Measurements from ENCODE around the gene FRMD7. TPM values are rescaled to one million over a fixed set of nuclear protein-coding genes. Genes with fewer than 3 reads are reported as not detected.
"Not testable (repeated sequence)": the region's sequence is repeated elsewhere in the genome, so short reads cannot be mapped to it uniquely, and the experiment has no call there.

FRMD7 gene
- total RNA-seq, 2 experiments from 2014 or later = not detected

DNA sequence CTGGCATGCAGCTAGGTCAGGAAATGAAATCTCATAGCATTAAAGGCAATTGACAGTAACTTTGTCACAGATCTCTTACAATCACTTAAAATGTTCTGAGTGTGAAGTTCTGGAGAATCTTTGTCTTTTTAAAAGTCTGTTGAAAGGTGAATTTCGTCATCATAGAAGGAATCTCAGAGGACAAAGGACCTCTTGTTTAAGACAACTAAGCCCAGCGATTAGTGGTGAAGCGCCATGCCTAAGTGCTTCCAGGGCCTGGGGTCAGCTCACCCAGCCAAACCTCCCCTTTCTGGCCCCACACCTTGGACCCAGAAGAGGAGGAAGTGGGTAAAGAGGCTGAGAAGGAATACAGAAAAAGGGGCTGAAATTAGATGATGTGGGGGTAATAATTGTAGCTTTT, 8.5 kb downstream of the FRMD7 start:
- Mint-ChIP-seq H3K4me3 (no peak overlapping the region), H3K27ac (no peak overlapping the region), H3K4me1 (no peaks in the 10 kb centered on the region), H3K36me3 (ENCODE audit: low read depth) (no peaks in the 10 kb centered on the region), H3K9me3 (no peaks in the 10 kb centered on the region), H3K27me3 (no peaks in the 10 kb centered on the region)
- DNase-seq = no peak
- ChIA-PET CTCF (interaction anchor here (0.9 kb wide), 1 partner anchor 27 kb away, joined by 3 read pairs; no protein-coding TSS in a partner anchor), POLR2A (no interaction called here)

DNA sequence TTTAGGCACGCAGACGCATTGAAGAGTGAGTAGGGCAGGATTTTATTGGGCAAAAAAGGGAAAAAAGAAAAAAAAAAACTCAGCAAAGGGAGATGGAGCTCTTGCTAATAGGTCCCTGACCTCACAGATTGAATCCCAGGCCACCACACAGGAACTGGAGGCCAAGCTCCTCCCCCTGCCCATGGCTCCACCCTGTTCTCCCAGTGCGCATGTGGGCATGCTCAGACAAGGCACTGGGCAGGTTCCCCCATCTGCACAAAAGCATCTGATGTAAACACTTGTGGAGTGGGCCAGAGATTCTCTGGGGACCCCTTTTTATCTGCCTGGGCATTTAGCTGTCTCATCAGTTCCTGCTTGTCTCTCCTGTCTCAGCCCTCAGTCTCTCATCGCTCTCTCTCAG, 9.5 kb downstream of the FRMD7 start:
- POLR2A ChIA-PET = no interaction called here
- CTCF ChIA-PET = no interaction called here
- Mint-ChIP-seq H3K27me3 (no peaks in the 10 kb centered on the region), H3K27ac (no peak overlapping the region), H3K4me3 (no peak overlapping the region), H3K9me3 (no peaks in the 10 kb centered on the region), H3K4me1 (no peaks in the 10 kb centered on the region), H3K36me3 (ENCODE audit: low read depth) (no peaks in the 10 kb centered on the region)
- no peak for DNase-seq

DNA sequence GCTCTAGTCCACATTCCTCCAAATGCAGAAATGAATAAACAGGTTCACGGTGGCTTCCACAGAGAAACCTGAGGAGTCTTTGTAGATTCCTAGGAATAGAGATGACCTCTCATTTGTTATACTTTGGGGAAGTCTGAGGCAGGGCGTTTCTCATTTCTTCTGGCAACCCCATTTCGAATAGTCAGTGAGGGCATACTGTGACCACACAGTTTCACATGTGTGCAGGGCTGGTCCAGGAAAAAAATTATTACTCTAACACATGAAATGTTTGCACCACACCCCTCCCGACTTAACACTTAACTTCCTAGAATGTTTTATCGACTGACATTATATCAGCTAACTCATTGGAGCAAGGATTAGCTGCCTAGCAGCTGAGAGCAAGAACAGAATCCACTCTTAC, 12.0 kb downstream of the FRMD7 start:
- CTCF ChIA-PET = no interaction called here

DNA sequence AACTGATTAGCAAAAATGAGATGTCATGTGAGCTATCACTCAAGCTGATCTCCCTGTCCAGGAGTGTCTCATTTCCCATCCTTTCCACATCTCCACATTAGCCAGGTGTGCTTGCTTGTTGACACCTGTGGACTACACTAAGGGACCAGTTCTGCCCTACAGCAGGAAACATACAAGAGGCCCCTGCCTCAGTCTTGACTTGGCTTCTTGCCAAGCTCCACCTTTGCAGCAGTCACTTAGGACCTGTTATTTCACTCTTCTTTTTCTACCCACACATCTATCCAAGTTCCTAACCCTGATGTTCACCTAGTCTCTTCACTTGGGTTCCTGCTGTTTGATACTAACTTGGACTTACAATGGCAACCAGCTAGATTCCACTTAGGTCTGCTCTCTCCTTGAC, 13.2 kb downstream of the FRMD7 start:
- Mint-ChIP-seq H3K27ac (no peak overlapping the region), H3K36me3 (ENCODE audit: low read depth) (no peaks in the 10 kb centered on the region), H3K9me3 (no peaks in the 10 kb centered on the region), H3K4me3 (no peak overlapping the region), H3K27me3 (no peaks in the 10 kb centered on the region), H3K4me1 (no peaks in the 10 kb centered on the region)
- POLR2A ChIA-PET = no interaction called here
- no peak for DNase-seq
- CTCF ChIA-PET = no interaction called here

More for the DNA sequence above, 12.0 kb downstream of the FRMD7 start:
- no peaks in the 10 kb centered on the region for H3K27me3 Mint-ChIP-seq
- H3K9me3 Mint-ChIP-seq = no peaks in the 10 kb centered on the region
- no peak overlapping the region for H3K4me3 Mint-ChIP-seq
- no peaks in the 10 kb centered on the region for H3K4me1 Mint-ChIP-seq
- POLR2A ChIA-PET = no interaction called here
- no peak for DNase-seq
- H3K36me3 Mint-ChIP-seq (ENCODE audit: low read depth) = no peaks in the 10 kb centered on the region
- no peak overlapping the region for H3K27ac Mint-ChIP-seq

DNA sequence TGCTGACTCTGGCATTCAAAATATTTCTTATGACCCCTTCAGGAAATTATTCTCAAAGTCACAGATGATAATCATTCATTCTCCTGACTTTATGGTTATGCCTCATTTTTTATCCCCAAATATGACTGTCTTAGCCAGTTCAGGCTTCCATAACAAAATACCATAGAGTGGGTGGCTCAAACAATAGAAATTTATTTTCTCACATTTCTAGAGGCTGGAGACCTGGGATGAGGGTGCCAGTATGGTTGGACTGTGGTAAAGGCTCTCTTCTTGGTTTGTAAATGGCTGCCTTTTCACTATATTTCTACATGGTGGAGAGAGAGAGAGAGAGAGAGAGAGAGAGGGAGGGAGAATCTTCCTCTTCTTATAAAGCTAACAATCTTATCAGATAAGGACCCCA, 20.5 kb downstream of the FRMD7 start:
- Mint-ChIP-seq H3K27me3 (no peaks in the 10 kb centered on the region), H3K4me1 (no peaks in the 10 kb centered on the region), H3K27ac (no peak overlapping the region), H3K4me3 (no peak overlapping the region), H3K36me3 (ENCODE audit: low read depth) (no peaks in the 10 kb centered on the region), H3K9me3 (no peaks in the 10 kb centered on the region)
- ChIA-PET POLR2A (no interaction called here), CTCF (no interaction called here)
- DNase-seq = no peak

DNA sequence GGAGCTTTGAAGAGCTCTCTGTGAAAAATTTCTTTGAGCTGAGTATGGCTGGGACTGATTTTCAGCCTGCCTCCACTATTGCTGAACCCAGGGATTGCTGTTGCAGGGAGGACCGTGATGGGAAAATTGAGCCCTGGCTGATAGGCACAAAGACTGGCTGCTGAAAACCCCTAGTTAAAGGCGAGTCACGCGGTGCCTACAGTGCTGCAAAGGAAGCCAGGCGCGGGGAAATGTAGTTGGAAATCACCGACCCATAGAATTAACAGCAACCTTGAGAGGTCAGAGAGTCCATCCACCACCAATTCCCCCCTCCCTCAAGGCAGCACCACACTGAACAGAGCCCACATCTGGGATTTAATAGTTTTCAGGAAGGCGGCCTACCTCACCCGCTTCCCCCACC, 26.0 kb downstream of the FRMD7 start:
- ChIA-PET POLR2A (no interaction called here), CTCF (interaction anchor here (2.2 kb wide), 1 partner anchor 9 kb away, joined by 7 read pairs; no protein-coding TSS in a partner anchor)
- H3K4me1 Mint-ChIP-seq = no peaks in the 10 kb centered on the region
- H3K9me3 Mint-ChIP-seq = no peaks in the 10 kb centered on the region
- no peak for DNase-seq
- H3K27ac Mint-ChIP-seq = no peak overlapping the region
- peaks cover 6% of the 10 kb centered on the region for H3K27me3 Mint-ChIP-seq
- no peak overlapping the region for H3K4me3 Mint-ChIP-seq
- no peaks in the 10 kb centered on the region for H3K36me3 Mint-ChIP-seq (ENCODE audit: low read depth)

DNA sequence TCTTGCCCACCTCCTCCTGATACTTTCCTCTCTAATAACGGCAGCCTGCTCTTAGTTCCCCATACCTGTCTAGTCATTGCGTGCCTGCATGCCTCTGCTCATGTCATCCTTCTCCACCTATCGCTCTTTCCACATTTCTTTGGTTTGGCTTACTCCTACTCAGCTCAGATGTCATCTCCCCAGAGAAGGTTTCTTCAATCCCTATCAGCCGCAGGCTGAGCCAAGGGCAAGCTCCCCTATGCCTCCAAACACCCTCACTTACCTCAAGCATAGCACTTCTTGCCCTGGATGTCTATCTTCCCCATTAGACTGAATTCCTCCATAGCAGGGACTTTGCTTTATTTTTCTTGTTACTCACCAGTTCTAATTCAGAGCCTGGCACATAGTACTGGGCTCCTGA, 26.6 kb downstream of the FRMD7 start:
- Mint-ChIP-seq H3K27ac (no peak overlapping the region), H3K4me3 (no peak overlapping the region), H3K36me3 (ENCODE audit: low read depth) (no peaks in the 10 kb centered on the region), H3K27me3 (peaks cover 6% of the 10 kb centered on the region), H3K9me3 (no peaks in the 10 kb centered on the region), H3K4me1 (no peaks in the 10 kb centered on the region)
- DNase-seq = no peak
- ChIA-PET CTCF (interaction anchor here (2.2 kb wide), 1 partner anchor 9 kb away, joined by 7 read pairs; no protein-coding TSS in a partner anchor), POLR2A (no interaction called here)

DNA sequence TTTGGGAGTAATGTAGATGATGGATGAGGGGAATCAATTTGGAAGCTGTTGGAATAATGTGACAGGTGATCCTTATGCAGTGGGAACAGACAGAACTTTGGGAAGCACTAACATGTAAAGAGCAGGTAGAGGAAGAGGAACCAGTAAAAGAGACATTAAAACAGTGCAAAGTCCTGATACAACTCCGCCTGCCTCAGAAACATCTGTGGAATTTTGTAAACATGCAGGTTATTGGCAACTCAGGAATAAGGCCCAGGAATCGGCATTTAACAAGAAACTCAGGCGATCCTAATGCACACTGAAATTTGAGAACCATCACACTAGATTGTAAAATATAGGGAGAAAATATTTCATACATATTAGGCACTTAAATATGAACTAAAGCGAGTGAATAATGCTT, 29.1 kb downstream of the FRMD7 start:
- H3K27ac Mint-ChIP-seq; H3K9me3 Mint-ChIP-seq; H3K4me1 Mint-ChIP-seq; POLR2A ChIA-PET; H3K36me3 Mint-ChIP-seq (ENCODE audit: low read depth); CTCF ChIA-PET; DNase-seq; H3K27me3 Mint-ChIP-seq; H3K4me3 Mint-ChIP-seq: not testable (repeated sequence)

DNA sequence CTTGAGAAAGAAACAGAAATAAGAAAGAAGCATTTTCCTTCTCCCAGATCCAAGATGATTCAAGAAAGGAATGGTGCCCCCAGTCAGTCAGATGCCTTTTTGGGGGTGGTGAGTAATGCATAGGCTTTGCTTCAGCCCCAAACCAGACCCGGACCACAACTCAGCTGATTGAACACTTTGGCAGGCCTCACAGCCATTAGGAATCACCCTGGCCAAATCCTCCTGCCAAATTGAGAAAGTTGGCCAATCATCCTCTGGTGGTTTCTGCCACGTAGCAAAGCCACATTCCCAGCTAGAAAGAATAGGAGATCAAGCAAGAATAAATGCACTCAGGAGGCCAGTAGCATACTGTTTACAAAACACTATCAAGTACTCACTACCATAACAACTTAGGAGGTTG, 33.7 kb downstream of the FRMD7 start:
- no peak overlapping the region for H3K27ac Mint-ChIP-seq
- ChIA-PET CTCF (no interaction called here), POLR2A (no interaction called here)
- no peaks in the 10 kb centered on the region for H3K36me3 Mint-ChIP-seq (ENCODE audit: low read depth)
- H3K9me3 Mint-ChIP-seq = no peaks in the 10 kb centered on the region
- H3K4me3 Mint-ChIP-seq = no peak overlapping the region
- DNase-seq = no peak
- H3K4me1 Mint-ChIP-seq = peaks cover 11% of the 10 kb centered on the region
- peaks cover 3% of the 10 kb centered on the region for H3K27me3 Mint-ChIP-seq

DNA sequence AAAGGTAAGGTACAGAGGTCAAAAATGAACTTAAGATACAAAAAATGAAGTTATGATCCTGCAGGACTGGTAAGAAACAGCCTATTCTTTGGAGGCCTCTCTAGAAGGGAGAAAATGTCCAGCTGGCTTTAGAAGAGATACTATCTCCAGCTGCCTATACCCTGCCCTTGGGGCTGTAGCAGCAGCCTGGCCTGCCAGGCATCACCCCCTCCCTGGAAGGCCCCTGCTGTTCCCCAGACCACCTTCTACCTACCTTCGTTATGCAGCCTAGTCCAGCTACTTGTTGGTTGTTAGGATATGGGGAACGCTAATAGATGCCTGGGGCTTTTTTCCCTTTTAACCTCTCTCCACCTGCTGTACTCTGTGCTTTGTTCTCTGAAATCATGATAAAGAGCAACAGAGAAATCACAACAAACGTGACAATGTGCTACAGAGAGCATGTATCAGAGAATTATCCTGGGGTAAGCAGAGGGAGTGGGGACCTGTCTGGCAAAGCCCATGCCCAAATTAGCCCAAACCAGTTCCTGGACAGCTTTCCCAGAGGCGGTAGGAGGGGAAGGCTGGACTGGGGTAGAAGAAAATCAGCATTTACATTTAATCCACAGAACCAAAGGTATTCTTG, 34.5 kb downstream of the FRMD7 start:
- H3K4me3 Mint-ChIP-seq = no peak overlapping the region
- peaks cover 11% of the 10 kb centered on the region for H3K4me1 Mint-ChIP-seq
- no peak for DNase-seq
- ChIA-PET CTCF (interaction anchor here (1.2 to 2.4 kb wide), 4 partner anchors 9 to 265 kb away, joined by 3 to 25 read pairs (median 6); partner anchors contain the start of gene RAP2C), POLR2A (interaction anchor here (1.9 kb wide), 1 partner anchor 126 kb away, joined by 8 read pairs; the partner anchor contains the start of gene RAP2C)
- no peaks in the 10 kb centered on the region for H3K9me3 Mint-ChIP-seq
- no peaks in the 10 kb centered on the region for H3K36me3 Mint-ChIP-seq (ENCODE audit: low read depth)
- no peak overlapping the region for H3K27ac Mint-ChIP-seq
- peaks cover 2% of the 10 kb centered on the region for H3K27me3 Mint-ChIP-seq

DNA sequence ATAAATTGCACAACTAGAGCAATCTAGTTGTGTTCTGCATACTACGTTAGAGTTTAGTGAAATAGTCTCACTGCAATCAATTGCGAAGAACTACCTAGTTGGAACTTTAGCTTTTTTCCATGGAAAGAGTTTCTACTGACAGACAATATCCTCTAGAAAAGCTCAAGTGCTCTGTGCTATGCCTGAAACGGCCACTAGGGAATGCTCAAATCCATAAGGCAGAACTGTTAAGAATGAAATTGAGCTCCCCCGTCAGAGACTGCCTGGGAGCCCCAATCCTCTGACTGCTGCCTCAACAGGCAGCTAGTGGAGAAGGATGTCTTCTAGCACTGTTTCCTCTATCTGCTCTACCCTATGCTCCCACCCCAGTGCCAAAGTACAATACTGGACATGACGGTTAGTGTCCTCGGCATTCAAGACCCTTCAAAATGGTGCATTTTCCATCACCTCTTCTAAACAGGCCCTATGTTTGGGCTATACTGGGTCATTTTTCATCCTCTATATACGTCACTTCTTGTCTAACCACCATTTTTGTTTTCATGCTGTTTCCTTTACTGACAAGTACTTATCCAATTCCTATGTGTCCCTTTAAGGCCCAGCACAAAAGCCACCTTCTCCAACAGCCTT, 35.3 kb downstream of the FRMD7 start:
- ChIA-PET POLR2A (interaction anchor here (1.9 kb wide), 1 partner anchor 127 kb away, joined by 8 read pairs; the partner anchor contains the start of gene RAP2C), CTCF (interaction anchor here (0.8 to 3.1 kb wide), 13 partner anchors 9 to 523 kb away, joined by 3 to 25 read pairs (median 4); partner anchors contain the start of gene RAP2C)
- no peaks in the 10 kb centered on the region for H3K27me3 Mint-ChIP-seq
- no peak overlapping the region for H3K4me3 Mint-ChIP-seq
- peak; percentile 44 for DNase-seq
- no peaks in the 10 kb centered on the region for H3K36me3 Mint-ChIP-seq (ENCODE audit: low read depth)
- H3K9me3 Mint-ChIP-seq = no peaks in the 10 kb centered on the region
- peaks cover 11% of the 10 kb centered on the region for H3K4me1 Mint-ChIP-seq
- no peak overlapping the region for H3K27ac Mint-ChIP-seq

DNA sequence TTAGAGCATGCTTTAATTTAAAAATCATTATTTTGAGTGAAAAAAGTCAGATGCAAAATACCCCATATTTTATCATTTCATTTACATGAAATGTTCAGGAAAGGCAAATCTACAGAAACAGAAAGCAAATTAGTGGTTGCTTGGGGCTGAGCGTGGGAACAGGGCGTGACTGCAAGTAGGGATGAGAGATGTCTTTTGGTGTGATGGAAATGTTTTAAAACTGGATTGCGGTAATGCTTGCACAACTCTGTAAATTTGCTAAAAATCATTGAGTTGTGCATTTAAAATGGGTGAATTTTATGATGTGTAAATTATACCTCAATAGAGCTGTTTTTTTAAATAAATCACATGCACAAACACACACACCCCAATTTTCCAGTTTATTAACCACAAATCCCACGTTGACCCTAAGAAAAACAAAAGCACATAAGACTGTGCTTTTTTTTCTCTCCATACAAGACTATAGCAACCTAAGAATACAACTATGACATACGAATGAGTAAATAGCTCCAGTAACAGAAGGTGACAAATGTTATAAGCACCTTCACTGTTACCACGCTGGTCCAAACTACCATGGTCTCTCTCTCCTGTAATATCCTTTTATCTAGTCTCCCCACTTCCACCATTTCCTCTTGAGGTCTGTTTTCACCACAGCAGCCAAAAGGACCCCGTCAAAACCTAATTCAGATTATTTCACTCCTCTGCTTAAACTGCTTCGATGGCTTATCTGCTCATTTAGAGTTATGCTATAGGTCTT, 37.2 kb downstream of the FRMD7 start:
- ChIA-PET CTCF (interaction anchor here (3.1 kb wide), 1 partner anchor 20 kb away, joined by 7 read pairs; no protein-coding TSS in a partner anchor), POLR2A (interaction anchor here (0.8 to 1.2 kb wide), 2 partner anchors 12 to 129 kb away, joined by 3 read pairs; partner anchors contain the start of gene RAP2C)
- no peak overlapping the region for H3K4me3 Mint-ChIP-seq
- no peak overlapping the region for H3K27ac Mint-ChIP-seq
- H3K9me3 Mint-ChIP-seq = no peaks in the 10 kb centered on the region
- H3K27me3 Mint-ChIP-seq = no peaks in the 10 kb centered on the region
- no peaks in the 10 kb centered on the region for H3K36me3 Mint-ChIP-seq (ENCODE audit: low read depth)
- no peak for DNase-seq
- H3K4me1 Mint-ChIP-seq = peaks cover 11% of the 10 kb centered on the region

DNA sequence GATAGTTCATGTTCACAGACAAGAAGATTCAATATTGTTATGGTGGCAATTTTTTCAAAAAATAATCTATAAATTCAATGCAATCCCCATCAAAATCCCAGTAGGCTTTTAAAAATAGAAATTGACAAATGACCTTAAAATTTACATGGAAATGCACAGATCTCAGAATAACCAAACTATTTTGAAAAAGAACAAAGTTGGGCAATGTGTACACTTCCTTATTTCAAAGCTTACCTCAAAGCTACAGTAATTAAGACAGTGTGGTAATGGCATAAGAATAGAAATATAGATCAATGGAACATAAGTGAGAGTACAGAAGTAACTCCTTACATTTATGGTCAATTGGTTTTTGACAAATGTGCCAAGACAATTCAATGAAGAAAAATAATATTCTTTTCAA, 39.0 kb downstream of the FRMD7 start:
- H3K36me3 Mint-ChIP-seq (ENCODE audit: low read depth) = no peaks in the 10 kb centered on the region
- H3K27ac Mint-ChIP-seq = no peak overlapping the region
- no peak overlapping the region for H3K4me3 Mint-ChIP-seq
- no peak for DNase-seq
- ChIA-PET POLR2A (no interaction called here), CTCF (no interaction called here)
- no peaks in the 10 kb centered on the region for H3K27me3 Mint-ChIP-seq
- H3K9me3 Mint-ChIP-seq = no peaks in the 10 kb centered on the region
- peaks cover 11% of the 10 kb centered on the region for H3K4me1 Mint-ChIP-seq
